Heart right ventricle (tissue), 16 donors: ENCODE results near the gene CDKAL1. TPM values are rescaled to one million over a fixed set of nuclear protein-coding genes. Genes with fewer than 3 reads are reported as not detected.

ENCODE experiments used
- ATAC-seq, 8 donors: fragments of 200-7000 bp; cut with Tn5 transposase; one replicate each; pipeline ENCODE4 v1.9.1; 2020; ENCODE audit warnings: mild to moderate bottlenecking in 8 of 8, moderate library complexity in 8 of 8, moderate number of reproducible peaks in 1 of 8
- DNase-seq, 2 donors: peaks; one replicate each; pipeline ENCODE4 v3.0.0-alpha.2; 2020
- H3K27ac ChIP-seq, 10 donors: fragments of 200-600 bp; sonication (generic) in 2 of 10; one replicate each; pipeline versions ENCODE4 v1.5.0 to v1.8.0; 2020 to 2022; ENCODE audit warnings: mild to moderate bottlenecking in 3 of 10
- H3K27me3 ChIP-seq, 7 donors: fragments of 200-600 bp; one replicate each; pipeline ENCODE4 v1.8.0; 2021 to 2022; ENCODE audit warnings: mild to moderate bottlenecking in 2 of 7
- H3K36me3 ChIP-seq, 9 donors: fragments of 200-600 bp; sonication (generic) in 1 of 9; one replicate each; pipeline versions ENCODE4 v1.5.0 to v1.8.0; 2020 to 2022; ENCODE audit warnings: mild to moderate bottlenecking in 2 of 9
- H3K4me1 ChIP-seq, 9 donors: fragments of 200-600 bp; sonication (generic) in 1 of 9; one replicate each; pipeline versions ENCODE4 v1.5.0 to v1.8.0; 2020 to 2022; ENCODE audit warnings: mild to moderate bottlenecking in 4 of 9
- H3K4me3 ChIP-seq, 10 donors: fragments of 200-600 bp; sonication (generic) in 2 of 10; one replicate each; pipeline versions ENCODE4 v1.5.0 to v1.8.0; 2020 to 2022; ENCODE audit warnings: mild to moderate bottlenecking in 7 of 10, moderate library complexity in 2 of 10
- H3K9me3 ChIP-seq, 11 donors: fragments of 200-600 bp in 10 of 11; sonication (generic) in 2 of 11; one replicate each; pipeline versions ENCODE4 v1.5.0 to v1.8.0; 2013 to 2022; ENCODE audit warnings: mild to moderate bottlenecking in 2 of 11, control low read depth in 1 of 11, moderate library complexity in 1 of 11
- CTCF ChIP-seq, 9 donors: fragments of 200-600 bp; sonication (generic) in 2 of 9; IDR thresholded peaks; one replicate each; pipeline versions ENCODE4 v1.5.0 to v1.8.0; 2021 to 2022; ENCODE audit warnings: antibody characterized with exemption in 9 of 9, mild to moderate bottlenecking in 5 of 9, moderate library complexity in 1 of 9
- WGBS, 2 donors: extraction: QIAGEN DNeasy Blood & Tissue Kit; methylation state at CpG; one replicate each; pipeline ENCODE4 v1.1.7; 2013; ENCODE audit warnings: inconsistent platforms in 1 of 2; 5-methylcytosine and 5-hydroxymethylcytosine counted together
- intact Hi-C, 10 donors: fragments of 100-400 bp; cut with DNase I; formaldehyde crosslinking; loops; one replicate each; pipeline versions ENCODE4 v1.11.1 to v1.14.2; 2022
- polyA plus RNA-seq, 2 donors: library from polyadenylated mRNA; stranded (reverse); fragments of 200-250 nt; gene quantifications; one replicate each; pipeline ENCODE4 v1.2.3, GENCODE V29; 2013
- total RNA-seq, 10 donors: library from RNA; stranded (reverse); fragmentation: NEBNext Ultra II Directional in 3 of 10; extraction: Animal tissue kit (Norgen Biotek cat#: 25700) in 3 of 10; gene quantifications; one replicate each; pipeline versions ENCODE4 v1.2.1 to v1.2.4, GENCODE V29; 2021 to 2023
- donor health status: Arrhythmogenic right ventricular cardiomyopathy.
- donor health status: ischemic (EF 13 %, LVEDD 7.1; RV severe dilation, severe dysfunction).
- donor health status: healthy with polysubstance abuse.
- donor health status: DM: no; HTN: yes; CAD: no.
- donor health status: DM: no; HTN: no; CAD: no.
- donor health status: ischemic (EF 25% LVEDD 6.9; RV normal size, moderate dysfunction).
- donor health status: ischemic (EF 25% LVEDD 5.7; RV mildly dilated, moderate dysfunction).
- donor health status: healthy.
- donor health status: DM: yes; HTN: yes; CAD: no.
- donor health status: Ischemic cardiomyopathy.
- donor health status: ischemic (EF 35%, LVEDD 5.7; RV mildly dilated, moderate dysfunction).
- donor health status: nonischemic (EF 11% LVEDD 7.7; RV severe dilation, severe dysfunction).
- donor health status: DM: yes; HTN: yes; CAD: no.
- donor health status: PGD.
- donor health status: ischemic (EF 29% LVEDD 5.4; RV normal size, mild dysfunction).
- donor health status: nonischemic (EF 23%, LVEDD 6.1; RV moderate dilation, normal function).

Gene CDKAL1
- total and polyA plus RNA-seq, 12 donors: 3.2 to 14.0 (median 10.6) TPM

- ATAC-seq: no peak
- Histone ChIP-seq H3K27me3 (no peaks in the 10 kb centered on the region), H3K4me1 (peaks cover 0 to 5% (median 0%) of the 10 kb centered on the region in 9 donors), H3K36me3 (no peaks in the 10 kb centered on the region), H3K27ac (no peak overlapping the region), H3K4me3 (no peak overlapping the region), H3K9me3 (no peaks in the 10 kb centered on the region)
- 94 to 99% methylated on average over 2 of the region's 2 CpGs for WGBS, 2 donors
- no peak for TF ChIP-seq CTCF (IDR thresholded peaks at IDR 0.05)
- intact Hi-C loops: no loop called here
- no peak for DNase-seq
Measured at GRCh38 chr6:21173678-21174077, 639.4 kb downstream of the CDKAL1 start.

GRCh38 chr6:21176197-21176596 is 641.9 kb downstream of the CDKAL1 start:
- no peak for ATAC-seq
- DNase-seq: no peak
- Histone ChIP-seq H3K36me3 (peaks cover 0 to 7% (median 0%) of the 10 kb centered on the region in 9 donors), H3K27me3 (no peaks in the 10 kb centered on the region), H3K4me3 (no peak overlapping the region), H3K4me1 (peaks cover 0 to 5% (median 0%) of the 10 kb centered on the region in 9 donors), H3K9me3 (peaks cover 0 to 12% (median 5%) of the 10 kb centered on the region in 11 donors), H3K27ac (no peak overlapping the region)
- TF ChIP-seq CTCF (IDR thresholded peaks at IDR 0.05): no peak
- intact Hi-C loops: no loop called here
- WGBS, 2 donors: 97 to 99% methylated on average over 4 of the region's 4 CpGs

- peaks cover 0 to 8% (median 0%) of the 10 kb centered on the region in 9 donors for H3K36me3 ChIP-seq
- no peak for ATAC-seq
- H3K27me3 ChIP-seq: no peaks in the 10 kb centered on the region
- no peak for TF ChIP-seq CTCF (IDR thresholded peaks at IDR 0.05)
- peaks cover 0 to 14% (median 5%) of the 10 kb centered on the region in 11 donors for H3K9me3 ChIP-seq
- no peak overlapping the region for H3K27ac ChIP-seq
- DNase-seq: no peak
- H3K4me1 ChIP-seq: peaks cover 0 to 5% (median 0%) of the 10 kb centered on the region in 9 donors
- WGBS, 2 donors: 64 to 76% methylated on average over 1 of the region's 1 CpG
- H3K4me3 ChIP-seq: no peak overlapping the region
- intact Hi-C loops: no loop called here
Measured at GRCh38 chr6:21180155-21180554, 645.9 kb downstream of the CDKAL1 start.

GRCh38 chr6:21180800-21181337 is 646.6 kb downstream of the CDKAL1 start:
- Histone ChIP-seq H3K27ac (no peak overlapping the region), H3K27me3 (no peaks in the 10 kb centered on the region), H3K4me3 (no peak overlapping the region), H3K9me3 (peaks cover 0 to 14% (median 5%) of the 10 kb centered on the region in 11 donors), H3K4me1 (peaks cover 0 to 5% (median 0%) of the 10 kb centered on the region in 9 donors), H3K36me3 (peaks cover 0 to 8% (median 0%) of the 10 kb centered on the region in 9 donors)
- whole genome bisulfite sequencing, 2 donors: 98% methylated on average over 4 of the region's 4 CpGs
- DNase-seq: no peak
- intact Hi-C loops: no loop called here
- ATAC-seq: no peak
- TF ChIP-seq CTCF (IDR thresholded peaks at IDR 0.05): no peak
